CD14-positive monocyte (primary cell): Measurements from ENCODE around the gene TBCD. TPM values are rescaled to one million over a fixed set of nuclear protein-coding genes. Genes with fewer than 3 reads are reported as not detected.

Source experiments
- DNase-seq, 3 donors: peaks; one replicate each; pipeline ENCODE4 v3.0.0-alpha.2; 2011 to 2022
- H2AFZ ChIP-seq: 2 replicates; pipeline ENCODE4 v1.6.0; 2012; ENCODE audit warnings: mild to moderate bottlenecking, low read depth, low read length, inconsistent platforms; ENCODE audit not compliant: insufficient read depth, poor library complexity, severe bottlenecking
- H3K27ac ChIP-seq, 2 donors: 1 replicate in 1 of 2; 2 replicates in 1 of 2; pipeline ENCODE4 v1.5.1; 2012 to 2013; ENCODE audit warnings: low read length in 2 of 2, control low read depth in 1 of 2, inconsistent platforms in 1 of 2, low read depth in 1 of 2, mild to moderate bottlenecking in 1 of 2
- H3K27me3 ChIP-seq, 2 donors: one replicate each; pipeline versions ENCODE4 v1.6.0 to v1.6.1; 2011 to 2013; ENCODE audit warnings: low read length in 2 of 2; ENCODE audit not compliant: control insufficient read depth in 2 of 2, insufficient read depth in 2 of 2
- H3K36me3 ChIP-seq, 2 donors: replicated peaks in 1 of 2; 1 replicate in 1 of 2; 2 replicates in 1 of 2; pipeline versions ENCODE4 v1.5.1 to v1.6.1; 2012 to 2013; ENCODE audit warnings: low read length in 2 of 2, control low read depth in 1 of 2, inconsistent platforms in 1 of 2, mild to moderate bottlenecking in 1 of 2; ENCODE audit not compliant: insufficient read depth in 2 of 2, control insufficient read depth in 1 of 2
- H3K4me1 ChIP-seq, 2 donors: 1 replicate in 1 of 2; 2 replicates in 1 of 2; pipeline versions ENCODE4 v1.5.1 to v1.6.1; 2012 to 2013; ENCODE audit warnings: low read length in 2 of 2, control low read depth in 1 of 2, inconsistent platforms in 1 of 2, mild to moderate bottlenecking in 1 of 2, moderate library complexity in 1 of 2; ENCODE audit not compliant: insufficient read depth in 2 of 2, control insufficient read depth in 1 of 2
- H3K4me2 ChIP-seq: replicated peaks from 2 replicates; pipeline ENCODE3; 2012; ENCODE audit warnings: low read length, moderate library complexity, mild to moderate bottlenecking; ENCODE audit not compliant: poor library complexity, severe bottlenecking; ENCODE audit errors: extremely low read depth
- H3K4me3 ChIP-seq, 3 experiments: fragments of 200-600 bp in 1 of 3; sonication (generic) in 1 of 3; replicated peaks in 1 of 3; 1 replicate in 2 of 3; 2 replicates in 1 of 3; pipeline ENCODE4 v1.5.1; 2011 to 2013; ENCODE audit warnings: low read length in 3 of 3, mild to moderate bottlenecking in 3 of 3, control low read depth in 2 of 3, low read depth in 2 of 3, inconsistent platforms in 1 of 3, moderate library complexity in 1 of 3
- H3K79me2 ChIP-seq: 2 replicates; pipeline ENCODE4 v1.6.0; 2012; ENCODE audit warnings: mild to moderate bottlenecking, control low read depth, inconsistent platforms, low read length, moderate library complexity; ENCODE audit not compliant: insufficient read depth
- H3K9ac ChIP-seq: 2 replicates; pipeline ENCODE4 v1.6.0; 2017; ENCODE audit warnings: low read length, mild to moderate bottlenecking; ENCODE audit not compliant: insufficient read depth, poor library complexity, severe bottlenecking
- H3K9me3 ChIP-seq, 2 donors: replicated peaks in 1 of 2; 1 replicate in 1 of 2; 2 replicates in 1 of 2; pipeline versions ENCODE4 v1.5.1 to v1.6.1; 2012 to 2013; ENCODE audit warnings: low read length in 2 of 2, control low read depth in 1 of 2; ENCODE audit not compliant: control insufficient read depth in 1 of 2, insufficient read depth in 1 of 2
- H4K20me1 ChIP-seq: 2 replicates; pipeline ENCODE4 v1.6.0; 2012; ENCODE audit warnings: mild to moderate bottlenecking, low read length, control low read depth, moderate library complexity; ENCODE audit not compliant: insufficient read depth
- H3K27ac Mint-ChIP-seq, 7 donors: one replicate each; pipeline ENCODE4 v1.8.0; 2020; ENCODE audit warnings: mild to moderate bottlenecking in 7 of 7, mixed read lengths in 7 of 7, moderate library complexity in 6 of 7, inconsistent platforms in 2 of 7
- H3K27me3 Mint-ChIP-seq, 3 donors: one replicate each; pipeline ENCODE4 v1.8.0; 2021 to 2022; ENCODE audit warnings: low read depth in 3 of 3, mild to moderate bottlenecking in 3 of 3, mixed read lengths in 3 of 3, moderate library complexity in 3 of 3, inconsistent platforms in 1 of 3
- H3K36me3 Mint-ChIP-seq, 2 donors: one replicate each; pipeline ENCODE4 v1.8.0; 2020; ENCODE audit warnings: mixed read lengths in 2 of 2, inconsistent platforms in 1 of 2, mild to moderate bottlenecking in 1 of 2
- H3K4me1 Mint-ChIP-seq: one replicate; pipeline ENCODE4 v1.8.0; 2020; ENCODE audit warnings: mild to moderate bottlenecking, mixed read lengths
- H3K4me3 Mint-ChIP-seq, 2 donors: one replicate each; pipeline ENCODE4 v1.8.0; 2020; ENCODE audit warnings: mild to moderate bottlenecking in 2 of 2, mixed read lengths in 2 of 2, moderate library complexity in 1 of 2
- H3K9me3 Mint-ChIP-seq, 7 donors: one replicate each; pipeline ENCODE4 v1.8.0; 2020 to 2022; ENCODE audit warnings: mixed read lengths in 7 of 7, mild to moderate bottlenecking in 6 of 7, moderate library complexity in 6 of 7, inconsistent platforms in 2 of 7
- CTCF ChIP-seq: fragments of 200-600 bp; IDR thresholded peaks from one replicate; pipeline ENCODE4 v1.8.0; 2022; ENCODE audit warnings: antibody characterized with exemption, mild to moderate bottlenecking
- WGBS: methylation state at CpG from one replicate; pipeline ENCODE4 v1.1.5; 2013; ENCODE audit warnings: missing lambda C conversion rate; ENCODE audit not compliant: insufficient coverage; 5-methylcytosine and 5-hydroxymethylcytosine counted together
- intact Hi-C, 2 donors: fragments of 100-400 bp; cut with micrococcal nuclease; formaldehyde crosslinking; loops; one replicate each; pipeline versions ENCODE4 v1.15.0 to v1.15.1; 2023
- polyA plus RNA-seq, 3 donors: library from polyadenylated mRNA; depleted of rRNA in 1 of 3; unstranded in 2 of 3; stranded (reverse) in 1 of 3; fragments of 300-500 nt in 2 of 3; fragments of >200 nt in 1 of 3; fragmentation: Illumina TruSeq in 2 of 3; gene quantifications; 1 replicate in 2 of 3; 2 replicates in 1 of 3; pipeline ENCODE4 v1.2.3, GENCODE V29; 2012 to 2021

The TBCD gene
- polyA plus RNA-seq, 3 donors = 54.7 to 74.0 (median 66.6) TPM

- Histone ChIP-seq H3K9me3 (no peaks in the 10 kb centered on the region), H3K4me2 (no peak overlapping the region), H2AFZ (no peak overlapping the region), H3K27me3 (no peaks in the 10 kb centered on the region), H3K27ac (no peak overlapping the region), H4K20me1 (no peaks in the 10 kb centered on the region), H3K4me1 (peaks cover 20 to 25% of the 10 kb centered on the region in 2 donors), H3K79me2 (peaks cover 18% of the 10 kb centered on the region), H3K9ac (no peak overlapping the region), H3K36me3 (peaks cover 1 to 5% of the 10 kb centered on the region in 2 donors), H3K4me3 (no peak overlapping the region)
- WGBS = 88% methylated on average over 11 of the region's 23 CpGs
- Mint-ChIP-seq H3K4me1 (peaks cover 21% of the 10 kb centered on the region), H3K36me3 (peaks cover 34 to 44% of the 10 kb centered on the region in 2 donors), H3K4me3 (no peak overlapping the region), H3K27ac (no peak overlapping the region), H3K27me3 (peaks cover 0 to 1% (median 0%) of the 10 kb centered on the region in 3 donors), H3K9me3 (no peaks in the 10 kb centered on the region)
- DNase-seq = no peak
- intact Hi-C loops = loop anchor here in 1 of 2 donors (5.0 kb wide), 1 partner anchor 53 kb away; no protein-coding TSS in a partner anchor
- TF ChIP-seq CTCF = no peak
Measured at GRCh38 chr17:82865274-82865673, 113.4 kb downstream of the TBCD start.

DNA sequence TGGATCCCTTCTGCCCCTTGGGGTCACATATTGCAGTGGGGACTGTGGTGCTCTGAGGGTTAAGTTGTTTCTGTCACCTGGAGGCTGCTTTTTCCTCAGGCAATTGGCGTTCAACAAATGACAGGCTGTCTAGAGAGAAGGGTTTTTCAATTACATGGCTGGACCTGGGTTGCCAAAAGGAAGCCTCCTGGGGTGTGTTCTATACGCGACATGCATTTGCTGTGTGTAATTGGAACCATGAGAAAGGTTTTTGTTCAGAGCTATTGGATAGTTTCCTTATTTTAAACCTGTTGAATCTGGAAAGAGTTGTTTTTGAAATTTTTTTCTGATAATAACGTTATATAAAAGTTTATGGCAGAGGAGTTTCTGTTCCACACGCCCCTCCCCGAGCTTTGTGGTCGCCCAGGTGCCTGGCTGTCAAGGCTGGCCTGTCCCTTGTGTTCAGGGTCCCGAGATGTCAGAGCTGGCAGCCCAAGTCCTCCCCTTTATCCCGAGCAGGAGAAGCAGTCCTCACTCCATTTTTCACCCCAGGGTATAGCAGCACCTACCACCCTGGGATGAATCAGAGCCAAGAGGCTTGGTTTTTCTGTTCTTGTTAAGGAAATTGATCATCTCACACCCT lies 114.0 kb downstream of the TBCD start:
- Histone ChIP-seq H3K4me1 (peaks cover 14 to 19% of the 10 kb centered on the region in 2 donors), H3K9me3 (no peaks in the 10 kb centered on the region), H3K9ac (no peak overlapping the region), H3K36me3 (peaks cover 7 to 11% of the 10 kb centered on the region in 2 donors), H4K20me1 (no peaks in the 10 kb centered on the region), H3K4me3 (no peak overlapping the region), H2AFZ (no peak overlapping the region), H3K27me3 (no peaks in the 10 kb centered on the region), H3K27ac (no peak overlapping the region), H3K79me2 (peaks cover 13% of the 10 kb centered on the region), H3K4me2 (no peak overlapping the region)
- TF ChIP-seq CTCF = no peak
- no peak for DNase-seq
- Mint-ChIP-seq H3K27me3 (peaks cover 0 to 1% (median 0%) of the 10 kb centered on the region in 3 donors), H3K4me1 (peaks cover 15% of the 10 kb centered on the region), H3K4me3 (no peak overlapping the region), H3K36me3 (peaks cover 40 to 50% of the 10 kb centered on the region in 2 donors), H3K9me3 (no peaks in the 10 kb centered on the region), H3K27ac (no peak overlapping the region)
- intact Hi-C loops = loop anchor here in 1 of 2 donors (5.0 kb wide), 1 partner anchor 54 kb away; no protein-coding TSS in a partner anchor
- 93% methylated on average over 8 of the region's 9 CpGs for WGBS
